GM19240 (cell line): ENCODE data around the gene SCAI.
"Not testable (repeated sequence)": the region's sequence is repeated elsewhere in the genome, so short reads cannot be mapped to it uniquely, and the experiment has no call there.

Experiments used
- DNase-seq: peaks from one replicate; pipeline ENCODE4 v3.0.0; 2011; ENCODE audit warnings: low spot score; ENCODE audit not compliant: insufficient read length

Gene SCAI

DNA sequence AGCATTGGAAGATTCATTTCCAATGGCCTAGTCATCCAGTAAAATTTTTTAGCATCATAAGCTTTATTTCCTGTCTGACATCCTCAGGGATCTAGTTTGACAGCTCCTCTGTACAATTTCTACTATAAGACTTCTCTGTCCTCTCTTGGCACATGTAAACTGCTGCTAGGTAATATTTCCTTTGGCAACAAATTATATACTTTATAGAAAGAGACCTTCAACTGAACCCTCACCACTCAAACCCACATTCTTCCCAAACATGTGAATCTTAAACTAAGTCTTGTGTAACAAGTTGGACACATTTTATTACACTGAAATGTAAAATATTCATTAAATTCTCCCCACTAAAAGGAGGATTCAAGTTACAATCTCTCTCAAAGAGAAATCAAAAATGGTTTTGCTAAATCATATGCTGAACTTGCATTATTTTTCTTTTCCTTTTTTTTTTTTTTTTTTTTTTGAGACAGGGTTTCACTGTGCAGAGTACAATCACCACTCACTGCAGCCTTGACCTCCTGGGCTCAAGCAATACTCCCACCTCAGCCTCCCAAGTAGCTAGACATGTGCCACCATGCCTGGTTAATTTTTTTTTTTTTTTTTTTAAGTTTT is 36.9 kb downstream of the SCAI start:
- no peak for DNase-seq

DNA sequence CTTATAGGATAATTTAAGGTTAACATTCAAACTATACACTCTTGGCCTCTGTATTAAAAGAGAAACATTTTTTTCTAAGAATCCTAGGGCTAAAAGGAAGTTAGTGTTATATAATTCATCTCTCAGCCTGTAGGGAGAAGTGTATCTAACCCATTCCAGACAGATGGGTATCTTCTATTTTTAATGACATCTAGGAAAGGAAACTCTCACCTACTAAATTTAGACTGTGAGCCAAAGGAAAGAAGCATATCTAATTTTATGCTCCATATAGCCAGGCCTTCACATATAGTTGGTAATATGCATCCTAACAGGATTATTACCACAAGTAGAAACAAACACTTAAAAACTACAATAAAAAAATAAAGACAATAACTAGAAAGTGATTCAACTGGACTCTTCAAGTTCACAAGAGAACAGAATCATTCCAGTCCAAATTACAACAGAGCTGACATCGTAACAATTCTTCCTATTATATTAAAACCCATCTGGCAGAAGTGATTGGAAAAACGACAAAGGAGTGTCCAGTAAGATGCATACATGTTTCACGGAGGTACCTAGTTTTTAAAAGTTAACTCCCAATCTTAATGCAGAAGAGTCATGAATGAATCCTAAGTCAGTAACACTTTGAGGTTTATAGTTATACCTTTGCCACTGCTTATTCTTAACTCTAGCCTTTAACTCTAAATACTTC is 39.4 kb downstream of the SCAI start:
- no peak for DNase-seq

DNA sequence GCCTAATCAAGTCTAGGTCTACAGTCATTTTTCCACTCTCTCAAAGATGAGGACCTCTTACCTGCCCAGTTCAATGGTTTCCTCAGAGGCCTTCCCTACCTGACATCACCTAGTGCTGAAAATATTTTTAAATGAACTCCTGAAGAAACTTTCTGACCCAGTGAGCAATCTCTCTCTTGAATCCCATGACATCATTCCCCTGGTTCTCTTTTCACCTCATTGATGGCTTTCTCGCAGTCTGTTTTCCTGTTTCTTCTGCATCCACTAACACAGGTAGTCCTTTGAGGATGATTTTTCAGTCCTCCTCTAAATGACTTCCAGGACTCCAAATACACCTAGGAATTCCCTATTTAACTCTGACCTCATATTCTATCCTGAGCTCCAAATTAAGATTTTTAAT is 40.3 kb downstream of the SCAI start:
- DNase-seq: no peak

DNA sequence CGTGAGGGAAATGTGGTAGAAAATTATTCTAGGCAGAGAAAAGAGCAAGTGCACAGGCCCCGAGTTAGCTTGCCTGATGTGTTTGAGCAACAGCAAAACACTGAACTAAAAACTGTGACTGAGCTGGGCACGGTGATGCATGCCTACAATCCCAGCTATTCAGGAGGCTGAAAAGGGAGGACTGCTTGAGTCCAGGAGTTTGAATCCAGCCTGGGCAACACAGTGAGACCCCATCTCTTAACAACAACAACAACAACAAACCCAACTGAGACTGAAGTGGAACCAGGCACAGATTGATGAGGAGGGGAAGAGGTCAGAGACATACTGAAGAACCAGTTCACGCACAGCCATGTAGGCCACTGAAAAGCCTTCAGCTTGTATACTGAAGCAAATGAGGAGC is 42.5 kb downstream of the SCAI start:
- DNase-seq: no peak

DNA sequence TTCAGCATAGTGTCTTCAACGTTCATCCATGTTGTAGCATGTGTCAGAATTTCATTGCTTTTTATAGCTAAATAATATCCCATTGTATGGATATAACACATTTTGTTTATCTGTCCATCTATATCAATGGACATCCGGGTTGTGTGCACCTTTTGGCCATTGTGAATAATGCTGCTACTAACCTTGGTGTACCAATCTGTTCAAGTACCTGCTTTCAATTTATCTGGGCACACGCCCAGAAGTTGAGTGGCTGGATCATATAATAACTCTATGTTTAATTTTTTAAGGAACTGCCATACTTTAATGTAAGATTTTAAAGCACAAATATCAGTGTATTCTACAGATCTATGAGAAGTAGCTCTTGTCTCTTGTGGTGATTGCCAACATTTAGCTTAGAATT is 43.5 kb downstream of the SCAI start:
- no peak for DNase-seq

DNA sequence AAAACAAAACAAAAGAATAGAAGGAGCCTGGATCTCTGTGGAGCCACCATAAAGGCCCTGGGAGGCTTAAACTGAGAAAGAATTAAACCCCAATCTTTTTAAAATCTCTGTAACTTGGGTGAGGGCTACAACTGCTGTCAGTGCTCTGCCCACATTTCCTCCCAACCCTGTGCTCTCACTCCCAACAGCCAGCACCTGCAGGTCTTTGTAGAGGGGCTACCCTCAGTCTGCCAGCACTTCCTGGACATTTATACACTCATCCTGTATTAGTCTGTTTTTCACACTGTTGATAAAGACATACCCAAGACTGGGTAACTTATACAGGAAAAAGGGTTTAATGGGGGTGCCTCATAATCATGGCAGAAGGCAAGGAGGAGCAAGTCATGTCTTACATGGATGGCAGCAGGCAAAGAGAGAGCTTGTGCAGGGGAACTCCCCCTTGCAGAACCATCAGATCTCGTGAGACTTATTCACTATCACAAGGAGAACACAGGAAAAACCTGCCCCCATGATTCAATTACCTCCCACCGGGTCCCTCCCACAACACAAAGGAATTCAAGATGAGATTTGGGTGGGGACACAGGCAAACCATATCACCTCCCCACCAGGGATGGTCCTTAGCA is 47.4 kb downstream of the SCAI start:
- no peak for DNase-seq

DNA sequence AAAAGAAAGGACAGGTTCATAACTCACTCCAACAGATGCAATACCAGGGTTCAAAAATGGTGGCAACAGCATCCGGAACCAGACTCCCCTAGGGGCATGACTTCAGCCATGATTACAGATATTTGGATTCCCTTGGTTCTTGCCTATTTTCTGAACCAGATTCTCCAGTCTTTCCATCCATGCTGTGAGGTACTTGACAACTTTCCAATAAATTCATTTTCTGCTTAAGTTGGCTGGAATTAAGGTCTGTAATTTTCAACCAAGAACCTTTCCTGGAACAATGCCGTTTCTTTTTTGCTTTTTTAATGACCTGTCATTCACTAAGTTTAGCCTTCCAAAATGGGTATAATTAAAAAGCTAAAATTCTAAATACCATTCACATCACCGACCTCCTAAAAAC is 52.2 kb downstream of the SCAI start:
- DNase-seq: no peak

DNA sequence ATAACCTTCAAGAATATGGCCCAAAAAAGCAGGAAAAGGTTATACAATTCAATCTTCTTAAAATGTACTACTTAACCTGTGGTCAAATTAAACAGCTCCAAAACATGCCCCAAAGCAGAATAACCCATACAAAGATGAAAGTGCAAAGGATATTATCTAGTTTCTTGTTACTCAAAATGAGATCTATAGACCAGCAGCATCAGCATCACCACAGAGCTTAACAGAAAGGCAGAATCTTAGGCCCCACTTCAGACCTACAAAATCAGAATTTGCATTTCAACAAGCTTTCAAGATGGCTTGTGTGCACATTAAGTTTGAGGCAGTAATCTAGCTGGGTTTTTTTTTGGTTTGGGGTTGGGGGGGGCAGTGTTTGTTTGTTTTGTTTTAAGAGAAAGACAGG is 54.0 kb downstream of the SCAI start:
- peak; percentile 23 for DNase-seq

DNA sequence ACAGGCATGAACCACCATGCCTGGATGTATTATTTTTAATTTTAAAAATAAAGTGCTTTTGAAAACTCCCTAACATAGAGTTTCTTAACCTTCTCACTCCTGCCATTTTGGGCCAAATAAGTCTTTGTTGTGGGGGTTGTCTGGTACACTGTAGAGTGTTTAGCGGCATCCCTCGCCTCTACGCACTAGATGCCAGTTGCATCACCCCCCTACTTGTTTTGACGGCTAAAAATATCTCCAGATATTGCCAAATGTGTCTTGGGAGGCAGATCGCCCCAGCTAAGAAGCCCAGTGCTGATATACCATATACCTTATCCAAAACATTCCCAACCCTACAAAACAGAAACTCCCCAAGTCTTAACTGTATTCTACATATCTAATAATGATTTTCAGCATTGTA is 54.6 kb downstream of the SCAI start:
- DNase-seq: no peak

DNA sequence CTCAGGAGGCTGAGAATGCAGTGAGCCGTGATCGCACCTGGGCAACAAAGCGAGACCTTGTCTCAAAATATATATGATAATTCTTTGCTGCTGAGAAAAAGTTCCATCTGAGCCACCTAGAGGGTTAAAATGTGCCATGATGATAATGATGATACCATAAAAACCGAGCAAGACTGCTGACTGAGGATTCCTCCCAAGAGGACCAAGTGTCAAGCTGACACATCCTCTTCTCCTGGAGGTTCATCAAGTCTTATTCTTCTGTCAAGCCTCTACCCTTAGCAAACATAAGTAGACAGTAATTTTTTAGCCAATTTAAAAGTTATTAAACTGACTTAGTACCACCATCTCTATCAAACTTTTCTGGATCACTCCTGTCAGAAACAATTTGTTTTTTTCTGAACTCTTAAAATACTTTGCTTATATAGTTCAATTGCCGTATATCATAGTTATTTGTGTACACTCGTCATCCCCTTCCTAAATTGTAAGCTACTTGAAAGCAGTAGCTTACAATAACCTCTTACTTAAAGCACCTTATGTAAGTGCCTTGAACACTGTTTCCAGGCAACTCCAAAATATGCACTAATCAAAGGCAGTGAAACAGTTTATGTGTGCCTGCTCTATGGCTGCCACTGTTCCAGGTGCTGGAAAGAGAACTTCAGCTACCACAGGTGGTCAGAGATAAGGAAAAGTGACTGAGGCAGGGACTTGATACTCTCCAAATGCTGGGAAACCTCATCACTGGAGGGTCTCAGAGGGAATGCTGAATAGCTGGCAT is 57.4 kb downstream of the SCAI start:
- no peak for DNase-seq

DNA sequence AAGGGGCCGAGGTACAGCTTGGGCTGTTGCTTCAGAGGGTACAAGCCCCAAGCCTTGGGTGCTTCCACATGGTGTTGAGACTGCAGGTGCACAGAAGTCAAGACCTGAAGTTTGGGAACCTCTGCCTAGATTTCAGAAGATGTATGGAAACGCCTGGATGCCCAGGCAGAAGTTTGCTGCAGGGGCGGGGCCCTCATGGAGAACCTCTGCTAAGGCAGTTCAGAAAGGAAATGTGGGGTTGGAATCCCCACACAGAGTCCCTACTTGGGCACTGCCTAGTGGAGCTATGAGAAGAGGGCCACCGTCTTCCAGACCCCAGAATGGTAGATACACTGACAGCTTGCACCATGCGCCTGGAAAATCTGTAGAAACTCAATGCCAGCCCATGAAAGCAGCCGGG is 61.1 kb downstream of the SCAI start:
- not testable (repeated sequence) for DNase-seq

DNA sequence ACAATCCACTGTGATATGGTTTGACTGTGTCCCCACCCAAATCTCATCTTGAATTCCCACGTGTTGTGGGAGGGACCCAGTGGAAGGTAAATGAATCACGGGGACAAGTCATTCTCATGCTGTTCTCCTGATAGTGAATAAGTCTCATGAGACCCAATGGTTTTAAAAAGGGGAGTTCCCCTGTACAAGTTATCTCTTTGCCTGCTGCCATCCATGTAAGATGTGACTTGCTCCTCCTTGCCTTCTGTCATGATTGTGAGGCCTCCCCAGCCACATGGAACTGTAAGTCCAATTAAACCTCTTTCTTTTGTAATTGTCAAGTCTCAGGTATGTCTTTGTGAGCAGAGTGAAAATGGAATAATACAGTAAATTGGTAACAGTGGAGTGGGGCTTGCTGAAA is 62.5 kb downstream of the SCAI start:
- DNase-seq: not testable (repeated sequence)

DNA sequence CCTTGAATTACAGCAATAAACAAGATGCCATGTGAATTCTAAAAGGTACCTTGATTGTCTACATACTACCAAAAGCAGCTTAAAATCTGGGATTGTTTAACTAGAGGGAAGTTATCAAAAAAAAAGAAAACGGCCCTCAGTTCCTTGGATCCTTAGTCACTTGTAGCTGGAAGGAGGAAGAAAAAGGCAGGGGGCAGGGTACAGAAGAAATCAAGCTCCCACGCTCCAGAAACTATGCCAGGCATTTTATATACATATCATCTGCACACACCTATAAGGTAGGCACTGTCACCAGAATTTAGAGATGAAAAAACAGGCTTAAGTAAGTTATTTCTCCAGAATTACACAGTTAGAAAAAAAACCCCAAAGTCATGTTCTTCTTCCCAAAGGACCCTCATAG is 63.4 kb downstream of the SCAI start:
- DNase-seq: no peak

DNA sequence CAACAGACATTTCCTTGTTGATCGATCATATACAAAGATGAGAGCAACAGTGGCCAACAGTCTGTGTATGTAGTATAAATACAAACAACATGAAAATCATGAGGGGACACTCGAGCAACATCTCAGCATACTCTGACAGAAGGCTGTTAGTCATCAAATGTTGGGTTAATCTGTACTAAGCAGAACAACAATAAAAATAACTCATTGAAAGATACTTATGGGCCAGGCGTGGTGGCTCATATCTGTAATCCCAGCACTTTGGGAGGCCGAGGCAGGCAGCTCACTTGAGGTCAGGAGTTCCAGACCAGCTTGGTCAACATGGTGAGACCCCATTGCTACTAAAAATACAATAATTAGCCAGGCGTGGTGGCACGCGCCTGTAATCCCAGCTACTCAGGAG is 67.3 kb downstream of the SCAI start:
- DNase-seq: no peak

DNA sequence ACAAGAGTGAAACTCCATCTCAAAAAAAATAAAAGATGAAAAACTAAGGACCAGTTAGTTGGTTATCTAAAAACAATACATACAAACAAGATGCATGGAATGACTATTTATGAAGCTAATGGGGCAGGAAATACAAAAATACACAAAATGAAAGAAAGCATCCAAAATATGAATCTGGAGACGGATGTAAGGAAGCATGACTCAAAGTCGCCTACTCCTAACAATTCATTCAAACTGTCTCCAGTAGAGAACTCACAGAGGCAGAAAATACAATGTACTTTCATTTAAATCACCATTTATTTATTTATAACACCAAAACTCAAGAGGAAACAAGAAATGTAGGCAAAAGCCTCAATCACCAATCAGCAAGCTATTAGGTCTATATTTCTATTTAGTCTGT is 68.4 kb downstream of the SCAI start:
- no peak for DNase-seq

DNA sequence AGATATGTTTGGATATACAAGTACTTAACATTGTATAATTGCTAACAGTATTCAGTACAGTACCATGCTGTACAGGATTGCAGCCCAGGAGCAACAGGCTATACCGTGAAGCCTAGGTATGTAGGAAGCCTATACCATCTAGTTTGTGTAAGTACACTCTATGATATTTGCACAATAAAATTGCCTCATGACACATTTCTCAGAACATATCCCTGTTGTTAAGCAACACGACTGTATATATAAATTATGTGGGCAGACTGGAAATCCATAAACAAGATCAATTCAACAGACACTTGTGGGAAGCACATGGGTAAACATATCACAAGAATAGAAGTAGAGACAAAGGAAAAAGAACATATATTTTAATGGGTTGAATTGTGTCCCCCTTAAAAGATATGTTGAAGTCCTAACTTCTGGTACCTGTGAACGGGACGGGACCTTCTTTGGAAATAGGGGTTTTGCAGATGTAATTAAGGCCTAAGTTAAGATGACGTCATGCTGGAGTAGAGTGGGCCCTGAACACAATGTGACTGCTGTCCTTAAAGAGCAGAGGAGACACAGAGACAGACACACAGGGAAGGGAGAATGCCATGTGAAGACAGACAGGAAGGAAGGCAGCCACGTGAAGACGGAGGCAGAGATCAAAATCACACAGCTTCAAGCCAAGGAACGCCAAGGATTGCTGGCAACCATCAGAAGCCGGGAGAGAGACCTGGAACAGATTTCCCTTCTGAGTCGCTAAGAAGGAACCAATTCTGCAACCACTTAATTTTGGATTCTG is 76.3 kb downstream of the SCAI start:
- no peak for DNase-seq

DNA sequence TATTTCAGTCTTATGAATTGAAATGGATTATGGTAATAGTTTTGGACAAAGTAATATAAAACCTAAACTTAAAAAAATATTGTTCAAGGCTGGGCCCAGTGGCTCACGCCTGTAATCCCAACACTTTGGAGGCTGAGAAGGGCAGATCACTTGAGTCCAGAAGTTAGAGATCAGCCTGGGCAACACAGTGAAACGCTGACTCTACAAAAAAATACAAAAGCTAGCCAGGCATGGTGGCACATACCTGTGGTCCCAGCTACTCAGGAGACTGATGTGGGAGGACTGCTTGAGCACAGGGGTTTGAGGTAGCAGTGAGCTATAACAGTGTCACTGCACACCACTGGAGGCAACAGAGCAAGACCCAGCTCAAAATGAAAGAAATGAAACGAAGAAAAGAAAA is 81.9 kb downstream of the SCAI start:
- DNase-seq: no peak

DNA sequence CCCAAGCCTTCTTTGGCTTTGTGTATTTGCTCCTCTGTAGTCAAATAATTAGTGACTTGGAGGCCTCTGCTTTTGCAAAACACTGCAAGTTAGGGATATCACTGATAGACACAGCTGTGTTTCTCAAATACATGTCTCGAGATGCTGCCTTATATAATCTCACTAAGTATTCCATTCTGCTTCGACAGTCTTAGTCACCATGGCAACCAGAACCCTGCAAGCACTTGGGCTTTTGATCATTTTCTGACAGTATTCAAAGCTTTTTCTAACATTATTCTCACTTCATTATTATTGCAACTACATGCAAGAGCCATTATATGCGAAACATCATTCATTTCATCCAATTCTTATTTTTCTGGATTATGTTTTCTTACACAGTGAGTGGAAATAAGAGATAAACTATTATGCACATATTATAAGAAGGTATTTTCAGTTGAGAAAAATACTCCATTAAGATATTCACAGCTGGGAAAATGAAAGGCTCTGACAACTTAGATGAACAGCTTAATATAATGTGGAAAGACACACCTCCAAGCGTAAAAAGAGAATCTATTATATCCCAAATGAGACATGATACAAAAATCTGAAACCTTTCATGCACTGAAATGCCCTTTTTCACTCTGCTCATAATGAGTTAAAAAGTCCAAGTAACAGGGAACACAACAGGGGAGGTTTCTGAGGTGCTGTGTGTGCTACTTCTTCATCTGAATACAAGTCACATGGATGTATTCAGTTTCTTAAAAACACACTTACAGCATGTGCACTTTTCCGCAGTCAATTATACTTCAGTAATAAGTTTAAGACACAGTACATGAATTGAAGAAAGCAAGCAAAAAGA is 93.9 kb downstream of the SCAI start:
- DNase-seq: no peak

DNA sequence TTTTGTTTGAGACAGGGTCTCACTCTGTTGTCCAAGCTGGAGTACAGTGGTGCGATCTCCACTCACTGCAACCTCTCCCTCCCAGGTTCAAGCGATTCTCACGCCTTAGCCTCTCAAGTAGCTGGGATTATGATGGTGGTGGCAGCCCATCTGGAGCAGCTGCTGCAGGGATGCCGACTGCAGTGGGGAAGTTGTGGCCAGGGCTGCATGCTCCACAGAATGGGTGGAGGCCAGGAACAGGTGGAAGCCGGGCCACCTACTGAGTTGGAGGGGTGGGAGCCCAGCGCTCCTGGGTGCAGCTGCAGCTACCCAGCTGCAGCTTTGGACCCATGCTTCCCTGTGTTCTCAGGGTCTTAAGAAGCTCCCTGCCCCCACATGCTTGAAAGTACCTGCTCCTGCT is 99.7 kb downstream of the SCAI start:
- DNase-seq: no peak

DNA sequence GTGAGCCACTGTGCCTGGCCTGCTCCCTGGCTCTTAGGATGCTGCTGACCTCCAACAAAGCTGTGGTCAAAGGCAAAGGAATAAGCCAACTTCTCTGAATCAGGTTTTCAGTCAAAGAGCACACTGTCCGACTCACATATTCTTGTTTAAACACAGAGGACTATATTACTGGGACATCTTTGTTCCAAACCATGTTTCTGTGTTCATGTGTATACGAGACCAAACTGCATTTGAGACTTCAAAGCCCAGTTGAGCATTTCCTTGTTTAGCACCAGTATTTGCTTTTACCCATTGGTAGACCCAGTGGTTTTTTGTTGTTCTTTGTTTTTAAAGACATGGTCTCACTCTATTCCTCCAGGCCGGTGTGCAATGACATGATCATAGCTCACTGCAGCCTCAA is 100.2 kb downstream of the SCAI start:
- DNase-seq: no peak

DNA sequence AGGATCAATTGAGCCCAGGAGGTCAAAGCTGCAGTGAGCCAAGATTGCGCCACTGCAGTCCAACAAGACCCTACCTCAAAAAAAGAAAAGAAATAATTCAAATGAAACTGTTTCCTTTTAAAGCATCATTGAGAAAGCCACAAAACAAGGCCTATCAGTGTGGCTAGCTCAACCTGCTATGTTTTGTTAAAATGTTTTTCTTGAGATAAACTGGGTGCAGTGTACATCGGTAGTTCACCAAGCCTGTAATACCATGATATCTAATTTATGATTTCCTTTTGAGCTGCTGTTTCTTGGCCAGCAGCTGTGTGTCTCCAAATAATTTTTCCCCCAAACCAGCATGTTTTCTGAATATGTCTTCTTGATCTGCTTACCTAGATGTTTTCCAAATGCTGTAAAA is 105.2 kb downstream of the SCAI start:
- DNase-seq: no peak
